ENCODE measurements around the gene RPUSD2. TPM values are rescaled to one million over a fixed set of nuclear protein-coding genes. Genes with fewer than 3 reads are reported as not detected.

Gene RPUSD2
- polyA plus RNA-seq, 1 of the 3 experiments (the other 2 are of a cell fraction): 10.8 TPM

GRCh38 chr15:40533763-40534364 is 35.2 kb upstream of the RPUSD2 start:
- CTCF ChIA-PET: interaction anchor here (1.4 to 2.5 kb wide), 2 partner anchors 14 kb away, joined by 4 to 14 read pairs; no protein-coding TSS in a partner anchor
- H3K9ac ChIP-seq: no peak overlapping the region
- TF ChIP-seq FOXJ3 (CRISPR knock-in tag; IDR thresholded peaks at IDR 0.05) (no peak), EP300 (IDR thresholded peaks at IDR 0.05; ENCODE audit: borderline replicate concordance in 1 of 2, low read depth in 1 of 2, low read length in 1 of 2) (no peak), EZH2phosphoT487 (IDR thresholded peaks at IDR 0.05; ENCODE audit: borderline replicate concordance, low read depth) (no peak), MEF2A (IDR thresholded peaks at IDR 0.05; ENCODE audit: borderline replicate concordance, low read depth) (no peak), RFX5 (IDR thresholded peaks at IDR 0.05; ENCODE audit: low read length) (no peak), SMC3 (IDR thresholded peaks at IDR 0.05; ENCODE audit: low read depth, low read length) (no peak), FOSL2 (IDR thresholded peaks at IDR 0.05; ENCODE audit: borderline replicate concordance, low read depth) (no peak), SIN3A (IDR thresholded peaks at IDR 0.05; ENCODE audit: borderline replicate concordance, low read depth, low read length) (no peak), YY1 (IDR thresholded peaks at IDR 0.05; ENCODE audit: low read depth) (no peak)
- no peaks in the 10 kb centered on the region for H3K79me2 ChIP-seq (ENCODE audit: insufficient read depth)
- H3K9me3 ChIP-seq: no peaks in the 10 kb centered on the region
- H2AFZ ChIP-seq (ENCODE audit: low read depth): no peak overlapping the region
- H4K20me1 ChIP-seq (ENCODE audit: insufficient read depth): no peaks in the 10 kb centered on the region
- no peaks in the 10 kb centered on the region; a peak in 2 of 4 replicates for H3K4me1 ChIP-seq (ENCODE audit: control insufficient read depth in 1 of 2, insufficient read depth in 2 of 2, low read depth in 1 of 2, low read length in 1 of 2)
- no peaks in the 10 kb centered on the region for H3K9me2 ChIP-seq
- POLR2A ChIA-PET: no interaction called here
- no peak overlapping the region for H3K4me3 ChIP-seq (ENCODE audit: low read depth in 2 of 2, low read length in 1 of 2)
- 85% methylated on average over 4 of the region's 4 CpGs for WGBS (ENCODE audit: low lambda C conversion rate)
- H3K27me3 ChIP-seq (ENCODE audit: insufficient read depth): no peaks in the 10 kb centered on the region
- H3K36me3 ChIP-seq (replicated peaks in 1 of 2; ENCODE audit: control insufficient read depth in 1 of 2, insufficient read depth in 2 of 2, low read length in 1 of 2): no peaks in the 10 kb centered on the region
- H3K27ac ChIP-seq (ENCODE audit: low read depth in 2 of 2, low read length in 1 of 2): no peak overlapping the region
- no peaks in the 10 kb centered on the region for H3F3A ChIP-seq (replicated peaks; ENCODE audit: insufficient read depth)
- DNase-seq: no peak
- H3K4me2 ChIP-seq: no peak overlapping the region

- H3K36me3 ChIP-seq (replicated peaks in 1 of 2; ENCODE audit: control insufficient read depth in 1 of 2, insufficient read depth in 2 of 2, low read length in 1 of 2): no peaks in the 10 kb centered on the region
- H4K20me1 ChIP-seq (ENCODE audit: insufficient read depth): no peaks in the 10 kb centered on the region
- CTCF ChIA-PET: interaction anchor here (2.5 kb wide), 1 partner anchor 15 kb away, joined by 14 read pairs; no protein-coding TSS in a partner anchor
- no peak overlapping the region for H3K9ac ChIP-seq
- POLR2A ChIA-PET: no interaction called here
- no peak overlapping the region for H2AFZ ChIP-seq (ENCODE audit: low read depth)
- H3K4me2 ChIP-seq: no peak overlapping the region
- peaks cover 0 to 4% of the 10 kb centered on the region in 2 experiments; a peak in 2 of 4 replicates for H3K4me1 ChIP-seq (ENCODE audit: control insufficient read depth in 1 of 2, insufficient read depth in 2 of 2, low read depth in 1 of 2, low read length in 1 of 2)
- 81% methylated on average over 5 of the region's 5 CpGs for WGBS (ENCODE audit: low lambda C conversion rate)
- H3K4me3 ChIP-seq (ENCODE audit: low read depth in 2 of 2, low read length in 1 of 2): no peak overlapping the region
- no peaks in the 10 kb centered on the region for H3K79me2 ChIP-seq (ENCODE audit: insufficient read depth)
- H3F3A ChIP-seq (replicated peaks; ENCODE audit: insufficient read depth): no peaks in the 10 kb centered on the region
- no peak for TF ChIP-seq RFX5 (IDR thresholded peaks at IDR 0.05; ENCODE audit: low read length)
- TF ChIP-seq MEF2A (IDR thresholded peaks at IDR 0.05; ENCODE audit: borderline replicate concordance, low read depth): no peak
- no peak for TF ChIP-seq FOXJ3 (CRISPR knock-in tag; IDR thresholded peaks at IDR 0.05)
- H3K27me3 ChIP-seq (ENCODE audit: insufficient read depth): no peaks in the 10 kb centered on the region
- DNase-seq: no peak
- H3K9me2 ChIP-seq: no peaks in the 10 kb centered on the region
- H3K27ac ChIP-seq (ENCODE audit: low read depth in 2 of 2, low read length in 1 of 2): no peak overlapping the region
- H3K9me3 ChIP-seq: no peaks in the 10 kb centered on the region
These were observed 34.7 kb upstream of the RPUSD2 start for GRCh38 chr15:40534371-40534770.

GRCh38 chr15:40536501-40536900 is 32.6 kb upstream of the RPUSD2 start:
- DNase-seq: no peak
- POLR2A ChIA-PET: no interaction called here
- no peak overlapping the region for H3K9ac ChIP-seq
- 61% methylated on average over 4 of the region's 5 CpGs for WGBS (ENCODE audit: low lambda C conversion rate)
- no peak overlapping the region for H2AFZ ChIP-seq (ENCODE audit: low read depth)
- H3K27ac ChIP-seq (ENCODE audit: low read depth in 2 of 2, low read length in 1 of 2): no peak overlapping the region
- H3K36me3 ChIP-seq (replicated peaks in 1 of 2; ENCODE audit: control insufficient read depth in 1 of 2, insufficient read depth in 2 of 2, low read length in 1 of 2): no peaks in the 10 kb centered on the region
- H3K79me2 ChIP-seq (ENCODE audit: insufficient read depth): no peaks in the 10 kb centered on the region
- no peaks in the 10 kb centered on the region for H3K27me3 ChIP-seq (ENCODE audit: insufficient read depth)
- TF ChIP-seq NRF1 (IDR thresholded peaks at IDR 0.05; ENCODE audit: low read depth, low read length) (no peak), NFIC (IDR thresholded peaks at IDR 0.05; ENCODE audit: borderline replicate concordance) (peak; percentile 60)
- H3K4me3 ChIP-seq (ENCODE audit: low read depth in 2 of 2, low read length in 1 of 2): no peak overlapping the region
- no peak overlapping the region for H3K4me2 ChIP-seq
- H4K20me1 ChIP-seq (ENCODE audit: insufficient read depth): no peaks in the 10 kb centered on the region
- peaks cover 0 to 4% of the 10 kb centered on the region in 2 experiments; a peak in 2 of 4 replicates for H3K4me1 ChIP-seq (ENCODE audit: control insufficient read depth in 1 of 2, insufficient read depth in 2 of 2, low read depth in 1 of 2, low read length in 1 of 2)
- no peaks in the 10 kb centered on the region for H3F3A ChIP-seq (replicated peaks; ENCODE audit: insufficient read depth)
- CTCF ChIA-PET: interaction anchor here (1.2 to 2.5 kb wide), 2 partner anchors 17 to 246 kb away, joined by 3 to 14 read pairs; no protein-coding TSS in a partner anchor
- no peaks in the 10 kb centered on the region for H3K9me2 ChIP-seq
- no peaks in the 10 kb centered on the region for H3K9me3 ChIP-seq

All from SK-N-SH (cell line).